Muscle layer of colon (tissue), 2 donors: ENCODE data around the gene COL25A1.

Experiments used
- H3K27ac ChIP-seq: one replicate; pipeline ENCODE4 v1.7.0; 2013; ENCODE audit warnings: low read depth, mild to moderate bottlenecking, low read length, moderate library complexity
- H3K27me3 ChIP-seq, 2 donors: one replicate each; pipeline ENCODE4 v1.7.0; 2013; ENCODE audit warnings: low read length in 2 of 2, mild to moderate bottlenecking in 2 of 2; ENCODE audit not compliant: insufficient read depth in 2 of 2, control insufficient read depth in 1 of 2
- H3K36me3 ChIP-seq: one replicate; pipeline ENCODE4 v1.7.0; 2013; ENCODE audit warnings: mild to moderate bottlenecking, low read length; ENCODE audit not compliant: insufficient read depth
- H3K4me1 ChIP-seq: one replicate; pipeline ENCODE4 v1.7.0; 2013; ENCODE audit warnings: mild to moderate bottlenecking, low read length; ENCODE audit not compliant: insufficient read depth
- H3K4me3 ChIP-seq, 2 donors: one replicate each; pipeline ENCODE4 v1.7.0; 2013; ENCODE audit warnings: low read length in 2 of 2, low read depth in 1 of 2, mild to moderate bottlenecking in 1 of 2, moderate library complexity in 1 of 2
- H3K9ac ChIP-seq: one replicate; pipeline ENCODE4 v1.7.0; 2013; ENCODE audit warnings: low read length
- H3K9me3 ChIP-seq: one replicate; pipeline ENCODE4 v1.7.0; 2013; ENCODE audit warnings: mild to moderate bottlenecking, low read length
- donor health status: abdominal sarcoma.
- donor health status: Adenocarcinoma of cecum.

The COL25A1 gene

GRCh38 chr4:109209647-109210046 lies 92.8 kb downstream of the COL25A1 start:
- Histone ChIP-seq H3K36me3 (no peaks in the 10 kb centered on the region), H3K27me3 (no peaks in the 10 kb centered on the region), H3K9ac (no peak overlapping the region), H3K4me1 (peaks cover 10% of the 10 kb centered on the region), H3K4me3 (no peak overlapping the region), H3K9me3 (no peaks in the 10 kb centered on the region), H3K27ac (no peak overlapping the region)

- no peak overlapping the region for H3K27ac ChIP-seq
- peaks cover 10% of the 10 kb centered on the region for H3K4me1 ChIP-seq
- H3K9me3 ChIP-seq = no peaks in the 10 kb centered on the region
- no peak overlapping the region for H3K9ac ChIP-seq
- H3K27me3 ChIP-seq = no peaks in the 10 kb centered on the region
- no peaks in the 10 kb centered on the region for H3K36me3 ChIP-seq
- H3K4me3 ChIP-seq = no peak overlapping the region
These were observed 94.6 kb downstream of the COL25A1 start for GRCh38 chr4:109207898-109208297.

DNA sequence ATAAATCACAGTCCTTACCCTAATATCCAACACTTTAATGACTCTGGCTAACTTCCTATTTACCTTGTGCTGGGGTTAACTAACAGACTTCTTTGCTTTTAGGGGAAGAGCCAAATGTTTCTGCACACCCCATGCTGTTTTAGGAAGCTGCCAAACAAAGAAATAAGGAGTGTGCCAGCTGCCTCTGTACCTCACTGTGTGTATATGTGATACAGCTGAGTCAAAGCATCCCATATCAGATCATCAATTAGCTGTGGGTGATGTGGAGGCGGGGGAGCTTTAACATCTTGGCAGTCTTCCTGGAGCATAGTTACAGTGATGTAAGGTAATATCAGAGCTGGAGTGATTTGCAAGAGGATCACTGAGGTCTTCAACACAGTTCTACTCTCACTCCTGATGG lies 95.4 kb downstream of the COL25A1 start:
- Histone ChIP-seq H3K9ac (no peak overlapping the region), H3K27me3 (no peaks in the 10 kb centered on the region), H3K36me3 (no peaks in the 10 kb centered on the region), H3K4me1 (peaks cover 10% of the 10 kb centered on the region), H3K9me3 (no peaks in the 10 kb centered on the region), H3K27ac (no peak overlapping the region), H3K4me3 (no peak overlapping the region)

GRCh38 chr4:109206620-109207019 lies 95.8 kb downstream of the COL25A1 start:
- Histone ChIP-seq H3K27me3 (no peaks in the 10 kb centered on the region), H3K9me3 (no peaks in the 10 kb centered on the region), H3K9ac (no peak overlapping the region), H3K4me1 (peaks cover 10% of the 10 kb centered on the region), H3K36me3 (no peaks in the 10 kb centered on the region), H3K27ac (no peak overlapping the region), H3K4me3 (no peak overlapping the region)

DNA sequence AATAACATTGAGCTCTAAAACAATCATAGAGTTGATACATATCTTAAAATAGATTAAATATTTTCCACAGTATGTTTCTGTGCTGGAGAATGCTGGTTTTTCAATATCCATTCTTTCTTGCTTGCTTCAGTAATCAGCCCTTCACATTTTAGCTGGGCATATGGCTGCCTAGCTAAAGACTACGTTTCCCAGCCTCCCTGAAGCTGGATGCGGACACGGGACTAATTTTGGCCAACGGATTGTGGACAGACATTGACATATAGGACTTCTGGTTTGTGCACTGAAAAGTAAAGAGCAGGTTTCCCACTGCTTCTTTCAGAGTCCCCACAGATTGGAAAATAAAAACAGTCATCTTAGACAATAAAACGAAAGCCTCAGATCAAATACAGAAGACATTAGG lies 97.3 kb downstream of the COL25A1 start:
- no peaks in the 10 kb centered on the region for H3K27me3 ChIP-seq
- H3K9me3 ChIP-seq = no peaks in the 10 kb centered on the region
- no peak overlapping the region for H3K9ac ChIP-seq
- H3K36me3 ChIP-seq = no peaks in the 10 kb centered on the region
- peaks cover 10% of the 10 kb centered on the region for H3K4me1 ChIP-seq
- no peak overlapping the region for H3K4me3 ChIP-seq
- no peak overlapping the region for H3K27ac ChIP-seq

- Histone ChIP-seq H3K9ac (no peak overlapping the region), H3K36me3 (no peaks in the 10 kb centered on the region), H3K9me3 (no peaks in the 10 kb centered on the region), H3K4me1 (peaks cover 4% of the 10 kb centered on the region), H3K27me3 (no peaks in the 10 kb centered on the region), H3K4me3 (no peak overlapping the region), H3K27ac (no peak overlapping the region)
These were observed 102.9 kb downstream of the COL25A1 start for GRCh38 chr4:109199585-109199984.

GRCh38 chr4:109195646-109196045 lies 106.8 kb downstream of the COL25A1 start:
- Histone ChIP-seq H3K4me1 (peaks cover 4% of the 10 kb centered on the region), H3K27ac (no peak overlapping the region), H3K9me3 (no peaks in the 10 kb centered on the region), H3K36me3 (no peaks in the 10 kb centered on the region), H3K27me3 (no peaks in the 10 kb centered on the region), H3K9ac (no peak overlapping the region), H3K4me3 (no peak overlapping the region)

- Histone ChIP-seq H3K9me3 (no peaks in the 10 kb centered on the region), H3K9ac (no peak overlapping the region), H3K27me3 (no peaks in the 10 kb centered on the region), H3K4me1 (no peaks in the 10 kb centered on the region), H3K36me3 (no peaks in the 10 kb centered on the region), H3K4me3 (no peak overlapping the region), H3K27ac (no peak overlapping the region)
These were observed 111.2 kb downstream of the COL25A1 start for GRCh38 chr4:109191216-109191615.

GRCh38 chr4:109186458-109186945 lies 116.0 kb downstream of the COL25A1 start:
- Histone ChIP-seq H3K9me3 (no peaks in the 10 kb centered on the region), H3K9ac (no peak overlapping the region), H3K4me3 (no peak overlapping the region), H3K27ac (no peak overlapping the region), H3K36me3 (no peaks in the 10 kb centered on the region), H3K4me1 (no peaks in the 10 kb centered on the region), H3K27me3 (no peaks in the 10 kb centered on the region)

- Histone ChIP-seq H3K4me1 (no peaks in the 10 kb centered on the region), H3K36me3 (no peaks in the 10 kb centered on the region), H3K27me3 (no peaks in the 10 kb centered on the region), H3K9me3 (no peaks in the 10 kb centered on the region), H3K27ac (no peak overlapping the region), H3K9ac (no peak overlapping the region), H3K4me3 (no peak overlapping the region)
These were observed 116.5 kb downstream of the COL25A1 start for GRCh38 chr4:109185951-109186350.

- no peak overlapping the region for H3K4me3 ChIP-seq
- no peak overlapping the region for H3K27ac ChIP-seq
- no peaks in the 10 kb centered on the region for H3K9me3 ChIP-seq
- no peaks in the 10 kb centered on the region for H3K4me1 ChIP-seq
- H3K9ac ChIP-seq = no peak overlapping the region
- no peaks in the 10 kb centered on the region for H3K36me3 ChIP-seq
- H3K27me3 ChIP-seq = no peaks in the 10 kb centered on the region
These were observed 116.9 kb downstream of the COL25A1 start for GRCh38 chr4:109185548-109185947.

DNA sequence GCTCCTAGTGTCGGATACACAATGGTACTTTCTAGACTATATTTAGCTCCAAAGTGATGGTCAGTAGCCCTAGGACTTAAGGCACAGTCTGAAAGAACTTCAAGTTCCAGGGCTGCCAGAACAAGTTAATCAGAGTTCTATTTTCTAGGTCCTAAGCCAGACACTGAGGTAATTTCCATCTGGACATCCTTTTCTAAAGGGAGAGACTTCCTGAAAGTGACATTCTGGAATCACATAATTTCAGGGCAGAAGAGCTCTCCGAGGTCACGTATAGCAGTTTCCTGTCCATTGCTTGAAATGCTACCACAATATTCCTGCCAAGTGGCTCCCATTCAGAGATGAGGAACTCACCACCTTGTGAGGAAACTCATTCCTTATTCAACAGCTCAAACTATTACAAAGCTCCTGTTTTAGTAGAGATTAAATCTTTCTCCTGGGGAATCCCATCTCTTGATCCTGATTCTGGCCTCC lies 117.9 kb downstream of the COL25A1 start:
- no peaks in the 10 kb centered on the region for H3K9me3 ChIP-seq
- H3K4me1 ChIP-seq = no peaks in the 10 kb centered on the region
- no peak overlapping the region for H3K4me3 ChIP-seq
- no peak overlapping the region for H3K27ac ChIP-seq
- H3K27me3 ChIP-seq = no peaks in the 10 kb centered on the region
- no peaks in the 10 kb centered on the region for H3K36me3 ChIP-seq
- H3K9ac ChIP-seq = no peak overlapping the region
